K562 (cell line): ENCODE data around the gene CAPN7. TPM values are rescaled to one million over a fixed set of nuclear protein-coding genes. Genes with fewer than 3 reads are reported as not detected.

Experiments used
- ATAC-seq: fragments of 200-7000 bp; cut with Tn5 transposase; 3 replicates; pipeline ENCODE4 v1.9.1; 2020; ENCODE audit warnings: moderate library complexity
- BruUV-seq: library from RNA; stranded (reverse); fragments of 400-500 nt; replicated peaks from 2 replicates; lab custom pipeline; 2021; lab: Mats Ljungman, UMichigan
- CTCF ChIA-PET: fragments of 300-600 bp; formaldehyde crosslinking; extraction: SDS; loops from one replicate; lab custom pipeline; 2021; ENCODE audit warnings: low intra/inter-chr PET ratio; lab: Yijun Ruan, JAX
- POLR2A ChIA-PET: fragments of 300-600, 350-650 bp; sonication (Branson Sonifier 250); formaldehyde crosslinking; extraction: SDS; loops from one replicate; lab custom pipeline; 2021; ENCODE audit warnings: antibody characterized with exemption, inconsistent platforms; lab: Yijun Ruan, JAX
- DNase-seq, 4 experiments: peaks; one replicate each; pipeline versions ENCODE4 v3.0.0 to v3.0.0-alpha.2; 2011 to 2018; ENCODE audit warnings: low spot score in 3 of 4, mixed read lengths in 3 of 4; ENCODE audit errors: extremely low read depth in 1 of 4
- FAIRE-seq: peaks from 2 replicates; lab custom pipeline; 2011; peaks lifted over from hg19 to GRCh38; lab: Jason Lieb, UNC
- H2AFZ ChIP-seq: 2 replicates; pipeline ENCODE4 v1.6.0; 2011; ENCODE audit warnings: low read depth, low read length, control low read depth, inconsistent platforms
- H3K27ac ChIP-seq: fragments of 200-600 bp; 3 replicates; pipeline ENCODE4 v1.8.0; 2011; ENCODE audit warnings: low read depth, mild to moderate bottlenecking, control low read depth, inconsistent platforms, low read length, moderate library complexity, mixed read lengths; ENCODE audit errors: extremely low read depth
- H3K27me3 ChIP-seq, 2 experiments: fragments of 300-600 bp in 1 of 2; 2 replicates in 1 of 2; 3 replicates in 1 of 2; pipeline versions ENCODE4 v1.6.0 to v1.8.0; 2011; ENCODE audit warnings: inconsistent platforms in 2 of 2, low read length in 2 of 2, mild to moderate bottlenecking in 1 of 2, mixed read lengths in 1 of 2, moderate library complexity in 1 of 2; ENCODE audit not compliant: control insufficient read depth in 2 of 2, insufficient read depth in 2 of 2
- H3K36me3 ChIP-seq: fragments of 300-600 bp; 3 replicates; pipeline ENCODE4 v1.8.0; 2011; ENCODE audit warnings: mild to moderate bottlenecking, low read length, inconsistent platforms; ENCODE audit not compliant: control insufficient read depth, insufficient read depth
- H3K4me1 ChIP-seq, 2 experiments: fragments of 200-600 bp in 1 of 2; replicated peaks in 1 of 2; 2 replicates in 1 of 2; 3 replicates in 1 of 2; pipeline versions ENCODE4 v1.5.1 to v1.8.0; 2011; ENCODE audit warnings: inconsistent platforms in 2 of 2, low read length in 2 of 2, mild to moderate bottlenecking in 1 of 2, mixed read lengths in 1 of 2, moderate library complexity in 1 of 2; ENCODE audit not compliant: control insufficient read depth in 2 of 2, insufficient read depth in 2 of 2
- H3K4me2 ChIP-seq: 2 replicates; pipeline ENCODE4 v1.6.1; 2011; ENCODE audit warnings: low read length, control low read depth, inconsistent platforms, mixed read lengths; ENCODE audit not compliant: insufficient read depth
- H3K4me3 ChIP-seq: fragments of 200-600 bp; sonication (generic), shearing (Covaris generic); 2 replicates; pipeline ENCODE4 v1.5.1; 2016; ENCODE audit warnings: control low read depth, inconsistent platforms
- H3K79me2 ChIP-seq: fragments of 200-600 bp; 3 replicates; pipeline ENCODE4 v1.8.0; 2011; ENCODE audit warnings: low read length, inconsistent platforms; ENCODE audit not compliant: control insufficient read depth, insufficient read depth
- H3K9ac ChIP-seq, 2 experiments: 2 replicates each; pipeline versions ENCODE4 v1.6.0 to v1.6.1; 2011; ENCODE audit warnings: low read depth in 2 of 2, low read length in 2 of 2, control low read depth in 1 of 2, inconsistent platforms in 1 of 2, mild to moderate bottlenecking in 1 of 2, mixed read lengths in 1 of 2; ENCODE audit not compliant: insufficient read depth in 1 of 2
- H3K9me1 ChIP-seq: one replicate; pipeline ENCODE4 v1.6.0; 2011; ENCODE audit warnings: inconsistent platforms, mild to moderate bottlenecking, low read length, moderate library complexity; ENCODE audit not compliant: control insufficient read depth, insufficient read depth
- H3K9me3 ChIP-seq: replicated peaks from 2 replicates; pipeline ENCODE4 v1.5.1; 2011; ENCODE audit warnings: low read depth, low read length, inconsistent platforms; ENCODE audit not compliant: control insufficient read depth, insufficient read depth
- H4K20me1 ChIP-seq: replicated peaks from 2 replicates; pipeline ENCODE4 v1.6.1; 2011; ENCODE audit warnings: low read length, inconsistent platforms, mixed read lengths; ENCODE audit not compliant: control insufficient read depth, insufficient read depth
- EZH2 ChIP-seq: IDR thresholded peaks from 2 replicates; pipeline ENCODE4 v1.6.1; 2012; ENCODE audit warnings: low read depth, mild to moderate bottlenecking, inconsistent platforms, low read length, borderline replicate concordance
- KAT8 ChIP-seq: fragments of 450-650 bp; IDR thresholded peaks from 2 replicates; pipeline ENCODE4 v1.6.1; 2016; ENCODE audit warnings: low read depth, mild to moderate bottlenecking
- LCOR ChIP-seq: sonication (generic); formaldehyde crosslinking; IDR thresholded peaks from 2 replicates; pipeline ENCODE4 v1.8.0; 2022; ENCODE audit warnings: mild to moderate bottlenecking, missing genetic modification reagents
- LEF1 ChIP-seq: fragments of 450-650 bp; IDR thresholded peaks from 2 replicates; pipeline ENCODE4 v1.6.1; 2016; ENCODE audit warnings: mild to moderate bottlenecking
- NCOR1 ChIP-seq: fragments of 450-650 bp; IDR thresholded peaks from 2 replicates; pipeline ENCODE4 v1.6.1; 2016; ENCODE audit warnings: mild to moderate bottlenecking, moderate library complexity
- OTX1 ChIP-seq: fragments of 450-650 bp; formaldehyde crosslinking; IDR thresholded peaks from 2 replicates; pipeline ENCODE4 v1.4.0; 2022; ENCODE audit warnings: mild to moderate bottlenecking
- SREBF2 ChIP-seq: sonication (generic); formaldehyde crosslinking; IDR thresholded peaks from 2 replicates; pipeline ENCODE4 v1.4.0; 2020; ENCODE audit warnings: mild to moderate bottlenecking, missing genetic modification reagents
- SRSF7 ChIP-seq: fragments of 200-400 bp; formaldehyde crosslinking; optimal IDR thresholded peaks from 2 replicates; pipeline ENCODE3; 2017; ENCODE audit warnings: mild to moderate bottlenecking, low read depth, low read length
- TCF3 ChIP-seq: sonication (generic); formaldehyde crosslinking; IDR thresholded peaks from 2 replicates; pipeline ENCODE4 v1.4.0; 2020; ENCODE audit warnings: mild to moderate bottlenecking, missing genetic modification reagents
- ZNF655 ChIP-seq: fragments of 250-450 bp; sonication (Bioruptor Pico); IDR thresholded peaks from 2 replicates; pipeline ENCODE4 v1.5.0; 2021
- ZNF764 ChIP-seq: fragments of 250-450 bp; sonication (Bioruptor Pico); IDR thresholded peaks from 2 replicates; pipeline ENCODE4 v1.4.0; 2020; ENCODE audit warnings: low read depth, mild to moderate bottlenecking, moderate library complexity
- WGBS: fragments of 100-300 bp; shearing (Covaris generic); methylation state at CpG from one replicate; pipeline ENCODE4 v1.1.6; 2016; ENCODE audit warnings: low coverage, mixed read lengths; ENCODE audit not compliant: insufficient coverage; ENCODE audit errors: missing lambda C conversion rate; 5-methylcytosine and 5-hydroxymethylcytosine counted together
- in situ Hi-C: fragments of 300-500 bp; cut with MboI; formaldehyde crosslinking; loops from 4 replicates; pipeline ENCODE4 v1.15.0; 2018; ENCODE audit warnings: inconsistent platforms, mixed read lengths
- intact Hi-C: fragments of 100-400 bp; cut with micrococcal nuclease; formaldehyde crosslinking; loops from 2 replicates; pipeline ENCODE4 v1.14.2; 2022
- polyA plus RNA-seq, 8 experiments: library from polyadenylated mRNA; depleted of rRNA in 4 of 8; stranded (reverse) in 5 of 8; unstranded in 3 of 8; fragments of >200 nt; fragmentation: Nextera tagmentation in 2 of 8; fragmentation: Illumina TruSeq in 1 of 8; extraction: Ambion mirVana in 2 of 8; extraction: Trizol in 1 of 8; gene quantifications; 2 replicates each; pipeline versions ENCODE4 v1.2.1 to v1.2.3, GENCODE V29; 2011 to 2014; ENCODE audit warnings: inconsistent platforms in 1 of 8, missing spikeins in 1 of 8
- total RNA-seq, 7 experiments: library from RNA; depleted of rRNA in 6 of 7; stranded (reverse); fragments of >200 nt in 6 of 7; fragmentation: Illumina TruSeq in 2 of 7; extraction: Trizol in 2 of 7; gene quantifications; 2 replicates each; pipeline versions ENCODE4 v1.2.1 to v1.2.3, GENCODE V29; 2011 to 2021; ENCODE audit warnings: low replicate concordance in 1 of 7
- TF ChIP-seq, protein P1 (sequence below), 2 experiments: fragments of 450-650 bp; IDR thresholded peaks; 2 replicates each; pipeline ENCODE4 v1.6.1; 2018; ENCODE audit warnings: mild to moderate bottlenecking in 2 of 2, low read depth in 1 of 2; ENCODE audit not compliant: partially characterized antibody in 2 of 2
- TF ChIP-seq, protein P2 (sequence below): fragments of 450-650 bp; IDR thresholded peaks from 2 replicates; pipeline ENCODE4 v1.6.1; 2017; ENCODE audit warnings: mild to moderate bottlenecking, moderate library complexity
- TF ChIP-seq, protein P3 (sequence below): sonication (generic); formaldehyde crosslinking; IDR thresholded peaks from 2 replicates; pipeline ENCODE4 v1.8.0; 2023; ENCODE audit warnings: mild to moderate bottlenecking, missing genetic modification reagents

CAPN7 gene
- total and polyA plus RNA-seq, 9 of the 15 experiments (the other 6 are each of a cell fraction or from before 2014, with no cell fraction given): 6.5 to 42.7 (median 32.7) TPM

- no peak for TF ChIP-seq TCF3
- no peak for TF ChIP-seq KAT8
Measured at GRCh38 chr3:15181511-15181910, 24.5 kb upstream of the CAPN7 start (continued).

DNA sequence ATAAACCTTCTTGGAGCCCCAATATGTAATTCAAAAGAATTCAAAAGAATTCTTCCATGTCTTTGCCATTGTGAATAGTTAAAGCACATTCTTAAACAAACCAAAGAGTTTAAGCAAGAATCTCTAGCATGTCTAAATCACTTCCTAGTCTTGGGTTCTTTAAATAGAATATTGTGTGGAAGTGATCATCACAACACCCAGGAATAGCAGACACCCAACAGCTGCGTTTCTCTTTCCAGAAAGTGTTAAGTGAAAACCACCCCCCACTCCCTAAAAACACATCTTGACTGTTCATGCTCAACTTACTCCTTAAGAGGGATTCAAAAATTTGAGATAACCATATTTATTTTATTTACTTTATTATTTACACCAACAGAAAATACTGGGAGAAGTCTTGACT, 24.1 kb upstream of the CAPN7 start:
- intact Hi-C loops: no loop called here
- H4K20me1 ChIP-seq: no peaks in the 10 kb centered on the region
- H3K79me2 ChIP-seq: no peaks in the 10 kb centered on the region
- no peak overlapping the region for H3K4me3 ChIP-seq
- no peaks in the 10 kb centered on the region for H3K9me3 ChIP-seq
- H3K9me1 ChIP-seq: no peaks in the 10 kb centered on the region
- H3K27me3 ChIP-seq: peaks cover 11 to 16% of the 10 kb centered on the region in 2 experiments; a peak in 3 of 5 replicates
- no peak overlapping the region for H3K27ac ChIP-seq
- FAIRE-seq (no peak), DNase-seq (no peak), ATAC-seq (no peak)
- no peak overlapping the region for H3K4me2 ChIP-seq
- H2AFZ ChIP-seq: no peak overlapping the region
- POLR2A ChIA-PET: no interaction called here
- no peaks in the 10 kb centered on the region for H3K36me3 ChIP-seq
- H3K9ac ChIP-seq: no peak overlapping the region
- in situ Hi-C loops: no loop called here
- 4% methylated on average over 1 of the region's 1 CpG for WGBS
- no TSS peak for BruUV-seq
- CTCF ChIA-PET: no interaction called here
- peaks cover 0 to 7% of the 10 kb centered on the region in 2 experiments; a peak in 1 of 5 replicates for H3K4me1 ChIP-seq
- no peak for TF ChIP-seq SREBF2
- no peak for TF ChIP-seq SRSF7
- TF ChIP-seq, protein P1, sequence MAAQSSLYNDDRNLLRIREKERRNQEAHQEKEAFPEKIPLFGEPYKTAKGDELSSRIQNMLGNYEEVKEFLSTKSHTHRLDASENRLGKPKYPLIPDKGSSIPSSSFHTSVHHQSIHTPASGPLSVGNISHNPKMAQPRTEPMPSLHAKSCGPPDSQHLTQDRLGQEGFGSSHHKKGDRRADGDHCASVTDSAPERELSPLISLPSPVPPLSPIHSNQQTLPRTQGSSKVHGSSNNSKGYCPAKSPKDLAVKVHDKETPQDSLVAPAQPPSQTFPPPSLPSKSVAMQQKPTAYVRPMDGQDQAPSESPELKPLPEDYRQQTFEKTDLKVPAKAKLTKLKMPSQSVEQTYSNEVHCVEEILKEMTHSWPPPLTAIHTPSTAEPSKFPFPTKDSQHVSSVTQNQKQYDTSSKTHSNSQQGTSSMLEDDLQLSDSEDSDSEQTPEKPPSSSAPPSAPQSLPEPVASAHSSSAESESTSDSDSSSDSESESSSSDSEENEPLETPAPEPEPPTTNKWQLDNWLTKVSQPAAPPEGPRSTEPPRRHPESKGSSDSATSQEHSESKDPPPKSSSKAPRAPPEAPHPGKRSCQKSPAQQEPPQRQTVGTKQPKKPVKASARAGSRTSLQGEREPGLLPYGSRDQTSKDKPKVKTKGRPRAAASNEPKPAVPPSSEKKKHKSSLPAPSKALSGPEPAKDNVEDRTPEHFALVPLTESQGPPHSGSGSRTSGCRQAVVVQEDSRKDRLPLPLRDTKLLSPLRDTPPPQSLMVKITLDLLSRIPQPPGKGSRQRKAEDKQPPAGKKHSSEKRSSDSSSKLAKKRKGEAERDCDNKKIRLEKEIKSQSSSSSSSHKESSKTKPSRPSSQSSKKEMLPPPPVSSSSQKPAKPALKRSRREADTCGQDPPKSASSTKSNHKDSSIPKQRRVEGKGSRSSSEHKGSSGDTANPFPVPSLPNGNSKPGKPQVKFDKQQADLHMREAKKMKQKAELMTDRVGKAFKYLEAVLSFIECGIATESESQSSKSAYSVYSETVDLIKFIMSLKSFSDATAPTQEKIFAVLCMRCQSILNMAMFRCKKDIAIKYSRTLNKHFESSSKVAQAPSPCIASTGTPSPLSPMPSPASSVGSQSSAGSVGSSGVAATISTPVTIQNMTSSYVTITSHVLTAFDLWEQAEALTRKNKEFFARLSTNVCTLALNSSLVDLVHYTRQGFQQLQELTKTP (IDR thresholded peaks at IDR 0.05; ENCODE audit: low read depth in 1 of 2, partially characterized antibody in 2 of 2): no peak
- no peak for TF ChIP-seq LCOR
- TF ChIP-seq, protein P2, sequence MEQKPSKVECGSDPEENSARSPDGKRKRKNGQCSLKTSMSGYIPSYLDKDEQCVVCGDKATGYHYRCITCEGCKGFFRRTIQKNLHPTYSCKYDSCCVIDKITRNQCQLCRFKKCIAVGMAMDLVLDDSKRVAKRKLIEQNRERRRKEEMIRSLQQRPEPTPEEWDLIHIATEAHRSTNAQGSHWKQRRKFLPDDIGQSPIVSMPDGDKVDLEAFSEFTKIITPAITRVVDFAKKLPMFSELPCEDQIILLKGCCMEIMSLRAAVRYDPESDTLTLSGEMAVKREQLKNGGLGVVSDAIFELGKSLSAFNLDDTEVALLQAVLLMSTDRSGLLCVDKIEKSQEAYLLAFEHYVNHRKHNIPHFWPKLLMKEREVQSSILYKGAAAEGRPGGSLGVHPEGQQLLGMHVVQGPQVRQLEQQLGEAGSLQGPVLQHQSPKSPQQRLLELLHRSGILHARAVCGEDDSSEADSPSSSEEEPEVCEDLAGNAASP: no peak
- no peak for TF ChIP-seq EZH2
- TF ChIP-seq, protein P3, sequence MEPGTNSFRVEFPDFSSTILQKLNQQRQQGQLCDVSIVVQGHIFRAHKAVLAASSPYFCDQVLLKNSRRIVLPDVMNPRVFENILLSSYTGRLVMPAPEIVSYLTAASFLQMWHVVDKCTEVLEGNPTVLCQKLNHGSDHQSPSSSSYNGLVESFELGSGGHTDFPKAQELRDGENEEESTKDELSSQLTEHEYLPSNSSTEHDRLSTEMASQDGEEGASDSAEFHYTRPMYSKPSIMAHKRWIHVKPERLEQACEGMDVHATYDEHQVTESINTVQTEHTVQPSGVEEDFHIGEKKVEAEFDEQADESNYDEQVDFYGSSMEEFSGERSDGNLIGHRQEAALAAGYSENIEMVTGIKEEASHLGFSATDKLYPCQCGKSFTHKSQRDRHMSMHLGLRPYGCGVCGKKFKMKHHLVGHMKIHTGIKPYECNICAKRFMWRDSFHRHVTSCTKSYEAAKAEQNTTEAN (CRISPR knock-in tag): no peak
- TF ChIP-seq ZNF655: no peak
- no peak for TF ChIP-seq OTX1 (CRISPR knock-in tag)
- no peak for TF ChIP-seq ZNF764 (CRISPR knock-in tag)
- no peak for TF ChIP-seq NCOR1
- TF ChIP-seq LEF1: no peak
